HG02938 (cell line): ENCODE data around the gene TAOK2.
"Not testable (repeated sequence)": the region's sequence is repeated elsewhere in the genome, so short reads cannot be mapped to it uniquely, and the experiment has no call there.

Experiments used
- ATAC-seq: cut with Tn5 transposase; IDR thresholded peaks from one replicate; pipeline ENCODE4 v1.9.1; 2021; ENCODE audit warnings: mild to moderate bottlenecking, moderate library complexity; ENCODE audit not compliant: unreplicated experiment

The TAOK2 gene

GRCh38 chr16:29973384-29974246 lies at the start of gene TAOK2:
Gene TAOK2 (plus strand): TSS chr16:29973868. CDS start chr16:29977773, 3,905 bp downstream.
- peak; percentile 91 for ATAC-seq

- ATAC-seq: no peak
Observed at GRCh38 chr16:29925105-29925756, 48.4 kb upstream of the TAOK2 start.

- ATAC-seq: peak; percentile 74
Observed at GRCh38 chr16:29925781-29926710, 47.6 kb upstream of the TAOK2 start, which contains the start of gene KCTD13. Gene KCTD13 (minus strand): TSS chr16:29926226. CDS start chr16:29926033, 193 bp downstream.

- ATAC-seq: no peak
Observed at GRCh38 chr16:29926711-29927052, 47.0 kb upstream of the TAOK2 start.

GRCh38 chr16:29927070-29927905 lies 46.4 kb upstream of the TAOK2 start:
- no peak for ATAC-seq

- ATAC-seq: not testable (repeated sequence)
Observed at GRCh38 chr16:29931750-29932149, 41.9 kb upstream of the TAOK2 start.

- no peak for ATAC-seq
Observed at GRCh38 chr16:29940656-29941055, 33.0 kb upstream of the TAOK2 start.

GRCh38 chr16:29943846-29944799 lies 29.5 kb upstream of the TAOK2 start:
- ATAC-seq: no peak

- no peak for ATAC-seq
Observed at GRCh38 chr16:29947897-29948296, 25.8 kb upstream of the TAOK2 start.

- no peak for ATAC-seq
Observed at GRCh38 chr16:29950806-29951461, 22.7 kb upstream of the TAOK2 start.

- no peak for ATAC-seq
Observed at GRCh38 chr16:29951625-29952365, 21.9 kb upstream of the TAOK2 start.

- no peak for ATAC-seq
Observed at GRCh38 chr16:29958756-29959155, 14.9 kb upstream of the TAOK2 start.

GRCh38 chr16:29959293-29959692 lies 14.4 kb upstream of the TAOK2 start:
- no peak for ATAC-seq

- ATAC-seq: not testable (repeated sequence)
Observed at GRCh38 chr16:29959821-29960220, 13.8 kb upstream of the TAOK2 start.

GRCh38 chr16:29961127-29961478 lies 12.6 kb upstream of the TAOK2 start:
- ATAC-seq: no peak

GRCh38 chr16:29961479-29962343 lies 12.0 kb upstream of the TAOK2 start, which contains the start of gene TMEM219:
Gene TMEM219 (plus strand): TSS chr16:29962079. CDS start chr16:29963144, 1,065 bp downstream.
- ATAC-seq: peak; percentile 66
